ENCODE data around the gene XIRP2.
"Not testable (repeated sequence)": the region's sequence is repeated elsewhere in the genome, so short reads cannot be mapped to it uniquely, and the experiment has no call there.

XIRP2 gene

DNA sequence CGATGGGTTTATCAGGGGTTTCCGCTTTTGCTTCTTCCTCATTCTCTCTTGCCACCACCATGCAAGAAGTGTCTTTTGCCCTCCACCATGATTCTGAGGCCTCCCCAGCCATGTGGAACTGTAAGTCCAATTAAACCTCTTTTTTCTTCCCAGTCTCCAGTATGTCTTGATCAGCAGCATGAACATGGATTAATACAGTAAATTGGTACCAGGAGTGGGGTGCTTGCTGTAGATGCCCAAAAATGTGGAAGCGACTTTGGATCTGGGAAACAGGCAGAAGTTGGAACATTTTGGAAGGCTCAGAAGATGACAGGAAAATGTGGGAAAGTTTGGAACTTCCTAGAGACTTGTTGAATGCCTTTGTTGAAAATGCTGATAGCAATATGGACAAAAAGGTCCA, 146.7 kb downstream of the XIRP2 start:
- DNase-seq, result not testable (repeated sequence)

DNA sequence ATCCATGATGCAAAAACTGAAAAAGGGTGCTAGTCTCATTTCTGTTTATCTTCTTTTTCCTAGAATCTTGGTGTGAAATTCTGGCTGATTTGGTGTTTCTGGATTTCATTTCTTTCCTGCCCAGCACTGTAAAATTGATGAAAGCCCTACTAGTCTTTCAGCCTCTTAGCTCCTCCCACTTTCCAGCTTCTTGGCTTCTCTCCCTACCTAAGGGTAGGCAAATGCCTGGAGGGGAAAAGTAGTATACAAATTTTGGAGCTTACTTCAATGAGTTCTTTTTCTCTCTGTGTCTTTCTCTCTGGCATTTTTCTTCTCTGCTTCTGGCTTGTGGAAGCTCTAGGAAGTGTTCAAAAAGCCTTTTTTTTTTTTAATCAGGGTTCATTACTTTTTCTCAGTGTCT, 160.5 kb downstream of the XIRP2 start:
- DNase-seq, result no peak

DNA sequence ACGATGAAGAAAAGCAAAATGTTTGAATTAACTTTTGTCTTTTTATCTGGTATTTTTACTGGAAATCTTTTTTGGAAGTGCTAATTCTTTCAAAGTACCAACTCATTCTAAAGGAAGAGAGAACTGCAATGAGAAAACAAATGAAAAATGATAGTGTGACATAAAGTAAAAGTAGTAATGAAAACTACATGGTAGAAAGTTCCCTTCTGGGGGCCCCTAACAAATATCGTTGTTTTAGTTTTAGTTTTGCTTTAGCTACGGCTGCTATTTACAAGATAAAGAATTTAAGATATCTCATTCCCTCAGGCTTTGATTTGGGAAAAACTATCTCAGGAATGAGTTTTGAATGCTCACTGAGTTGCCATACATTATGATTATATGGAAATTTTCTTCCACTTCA, 161.4 kb downstream of the XIRP2 start:
- DNase-seq, result no peak

DNA sequence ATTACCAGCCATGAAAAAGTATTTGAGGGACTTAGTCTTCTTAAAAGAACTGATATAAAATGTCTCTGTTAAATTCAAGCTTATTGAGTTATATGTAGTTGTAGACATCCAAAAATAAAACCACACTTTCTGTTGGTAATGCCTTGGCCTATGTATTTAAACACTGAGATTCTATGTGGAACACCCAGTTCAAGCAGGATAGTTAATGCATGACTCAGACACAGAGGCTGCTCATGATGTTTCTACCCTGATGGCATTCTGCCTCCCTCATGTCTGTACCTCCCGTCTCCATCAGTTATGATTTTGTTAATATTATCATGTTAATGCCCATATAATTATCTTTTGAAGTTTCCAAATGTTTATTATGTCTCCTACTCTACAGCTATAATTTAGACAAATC, 164.5 kb downstream of the XIRP2 start:
- no peak for DNase-seq

DNA sequence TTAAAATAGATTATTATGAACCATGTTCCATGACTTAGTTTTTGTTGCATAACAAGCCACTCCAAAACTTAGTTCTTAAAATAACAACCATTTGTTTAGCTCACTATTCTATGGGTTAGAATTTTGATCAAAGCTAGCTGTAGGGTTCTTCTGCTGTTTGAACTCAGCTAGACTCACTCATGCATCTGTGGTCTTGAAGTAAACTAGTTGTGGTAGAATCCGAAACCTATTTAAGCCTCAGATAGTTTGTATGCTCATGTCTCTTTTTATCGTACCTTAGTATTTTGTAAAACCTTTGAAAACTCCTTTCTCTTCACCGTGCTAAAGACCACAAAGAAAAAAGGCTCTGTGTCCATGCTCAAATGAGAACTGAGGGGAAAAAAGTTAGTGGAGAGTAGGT, 166.6 kb downstream of the XIRP2 start:
- DNase-seq, result no peak

DNA sequence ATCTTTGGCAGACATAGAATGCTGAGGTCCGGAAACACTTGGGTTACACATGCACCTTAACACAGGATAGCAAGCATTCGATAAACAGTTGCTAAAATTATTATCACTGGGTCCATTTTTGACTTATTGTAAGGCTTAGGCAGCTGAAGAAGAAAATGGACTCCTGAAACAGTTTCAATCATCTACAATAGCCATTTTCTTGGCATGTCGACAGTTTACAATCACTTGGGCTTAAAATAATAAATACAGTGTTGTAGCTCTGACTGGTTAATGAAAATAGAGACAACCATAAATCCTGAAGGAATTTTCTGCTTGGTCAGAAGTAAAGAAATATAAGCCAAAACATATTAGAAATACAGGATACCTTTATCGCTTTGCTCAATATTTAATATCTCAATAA, 169.2 kb downstream of the XIRP2 start:
- DNase-seq, result no peak

DNA sequence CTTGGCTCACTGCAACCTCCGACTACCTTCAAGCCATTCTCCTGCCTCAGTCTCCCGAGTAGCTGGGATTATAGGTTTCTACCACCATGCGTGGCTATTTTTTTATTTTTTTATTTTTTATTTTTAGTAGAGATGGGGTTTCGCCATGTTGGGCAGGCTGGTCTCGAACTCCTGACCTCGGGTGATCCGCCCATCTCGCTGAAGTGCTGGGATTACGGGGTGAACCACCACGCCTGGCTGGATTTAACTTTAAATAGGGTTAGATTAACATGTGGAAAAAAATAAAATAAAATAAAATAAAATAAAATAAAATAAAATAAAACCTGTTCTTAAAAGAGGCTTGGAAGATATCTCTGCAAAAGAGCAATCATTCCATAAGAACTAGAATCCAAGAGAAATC, 170.9 kb downstream of the XIRP2 start:
- no peak for DNase-seq

DNA sequence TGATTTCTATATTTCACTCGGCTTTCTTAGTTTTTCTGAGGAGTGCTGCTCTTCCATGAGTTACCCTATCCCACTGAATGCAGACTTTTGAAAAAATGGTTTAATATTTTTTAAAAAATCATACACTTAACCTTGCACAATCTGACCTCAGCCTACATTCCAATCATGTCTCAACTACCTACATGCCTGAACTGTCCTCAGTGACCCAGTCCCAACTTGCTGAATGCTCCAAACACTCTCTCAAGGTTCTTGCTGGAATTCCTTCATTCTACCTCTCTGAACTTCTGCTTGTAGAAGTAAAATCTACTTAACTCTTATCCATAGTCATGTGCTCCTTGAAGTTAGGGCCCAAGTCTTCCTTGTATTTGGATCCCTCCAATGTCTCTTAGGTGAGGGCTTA, 181.6 kb downstream of the XIRP2 start:
- DNase-seq, result no peak

DNA sequence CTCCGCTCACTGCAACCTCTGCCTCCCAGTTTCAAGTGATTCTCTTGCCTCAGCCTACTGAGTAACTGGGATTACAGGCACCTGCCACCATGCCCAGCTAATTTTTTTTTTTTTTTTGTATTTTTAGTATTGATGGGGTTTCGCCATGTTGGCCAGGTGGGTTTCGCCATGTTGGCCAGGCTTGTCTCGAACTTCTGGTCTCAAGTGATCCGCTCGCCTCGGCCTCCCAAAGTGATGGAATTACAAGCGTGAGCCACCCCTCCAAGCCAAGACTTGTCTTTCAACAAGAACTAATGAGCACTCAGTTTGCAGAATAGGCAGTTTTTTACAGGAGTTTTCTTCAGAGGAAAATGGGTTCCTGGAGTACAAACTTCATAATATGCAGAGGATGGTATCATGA, 187.4 kb downstream of the XIRP2 start:
- not testable (repeated sequence) for DNase-seq

DNA sequence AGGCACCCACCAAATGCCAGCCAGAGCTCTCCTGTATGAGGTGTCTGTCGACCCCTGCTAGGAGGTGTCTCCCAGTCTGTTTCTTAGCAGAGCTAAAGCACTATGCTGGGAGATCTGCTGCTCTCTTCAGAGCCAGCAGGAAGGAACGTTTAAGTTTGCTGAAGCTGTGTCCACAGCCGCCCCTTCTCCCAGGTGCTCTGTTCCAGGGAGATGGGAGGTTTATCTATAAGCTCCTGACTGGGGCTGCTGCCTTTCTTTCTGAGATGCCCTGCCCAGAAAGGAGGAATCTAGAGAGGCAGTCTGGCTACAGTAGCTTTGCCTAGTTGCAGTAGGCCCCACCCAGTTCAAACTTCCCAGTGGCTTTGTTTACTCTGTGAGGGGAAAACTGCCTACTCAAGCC, 210.7 kb downstream of the XIRP2 start:
- not testable (repeated sequence) for DNase-seq

DNA sequence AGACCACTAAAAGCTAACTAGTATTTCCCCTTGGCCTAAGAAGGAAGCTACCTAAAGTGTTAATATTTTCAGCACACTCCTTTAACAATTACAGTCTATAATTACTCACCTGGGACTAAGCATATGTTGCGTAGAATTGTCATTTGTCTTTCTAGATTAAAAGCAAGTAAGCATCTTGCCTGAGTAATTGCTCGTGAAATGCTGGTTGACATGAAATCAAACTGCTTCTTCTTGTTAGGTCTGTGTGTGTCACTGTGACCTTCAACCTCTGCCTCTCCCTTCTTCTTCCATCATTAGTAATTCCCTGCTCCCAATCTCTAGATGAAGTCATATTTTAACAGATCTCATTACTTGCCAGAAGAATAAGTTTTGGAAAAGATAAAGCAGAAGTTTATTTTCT, 212.2 kb downstream of the XIRP2 start:
- DNase-seq, result no peak

DNA sequence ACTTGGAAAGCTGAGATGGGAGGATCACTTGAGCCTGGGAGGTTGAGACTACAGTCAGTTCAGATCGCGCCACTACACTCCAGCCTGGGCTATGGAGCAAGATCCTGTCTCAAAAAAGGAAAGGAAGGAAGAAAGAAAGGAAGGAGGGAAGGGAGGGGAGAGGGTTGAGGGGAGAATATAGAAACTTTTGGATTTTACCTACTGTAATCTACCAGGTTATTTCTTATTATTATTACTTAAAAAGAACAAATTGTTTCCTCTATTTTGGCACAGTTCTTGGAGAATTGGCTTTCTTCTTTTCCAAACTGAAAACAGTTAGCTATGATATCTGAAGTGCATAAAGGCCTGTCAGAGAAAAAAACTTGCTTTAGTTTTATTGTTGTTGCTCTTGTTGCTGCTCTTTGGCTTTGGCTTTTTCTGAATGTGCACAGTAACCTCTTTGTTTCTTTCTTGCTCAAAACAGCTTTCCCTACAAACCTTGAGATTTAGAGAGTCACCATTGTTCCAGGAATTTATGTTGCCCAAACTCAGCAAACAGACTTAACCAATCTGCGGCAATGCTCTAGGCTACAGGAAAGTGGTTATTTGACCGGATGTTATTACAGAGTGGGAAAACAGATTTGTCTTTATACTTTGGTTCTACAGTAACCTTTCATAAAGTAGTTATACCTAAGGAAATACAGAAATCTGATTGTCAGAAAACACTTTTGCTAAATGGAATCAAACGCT, 214.9 kb downstream of the XIRP2 start:
- no peak for DNase-seq

DNA sequence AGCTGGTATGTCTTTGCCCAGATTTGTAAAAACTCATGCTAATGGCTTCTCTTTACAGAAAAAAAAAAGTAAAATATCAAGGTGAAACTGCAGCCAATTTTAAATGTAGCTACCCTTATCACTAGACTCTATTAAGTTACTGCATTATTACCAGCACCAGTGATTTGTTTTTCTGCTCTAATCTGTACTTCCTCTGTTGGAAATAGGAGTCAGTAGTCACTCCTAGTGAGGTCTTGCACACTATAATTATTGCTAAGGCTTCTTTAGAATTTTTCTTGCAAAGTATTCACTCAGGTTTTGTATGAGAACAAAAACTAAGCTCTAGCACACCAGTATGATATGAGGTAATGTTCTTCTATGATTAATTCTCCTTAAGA, 215.5 kb downstream of the XIRP2 start:
- no peak for DNase-seq

DNA sequence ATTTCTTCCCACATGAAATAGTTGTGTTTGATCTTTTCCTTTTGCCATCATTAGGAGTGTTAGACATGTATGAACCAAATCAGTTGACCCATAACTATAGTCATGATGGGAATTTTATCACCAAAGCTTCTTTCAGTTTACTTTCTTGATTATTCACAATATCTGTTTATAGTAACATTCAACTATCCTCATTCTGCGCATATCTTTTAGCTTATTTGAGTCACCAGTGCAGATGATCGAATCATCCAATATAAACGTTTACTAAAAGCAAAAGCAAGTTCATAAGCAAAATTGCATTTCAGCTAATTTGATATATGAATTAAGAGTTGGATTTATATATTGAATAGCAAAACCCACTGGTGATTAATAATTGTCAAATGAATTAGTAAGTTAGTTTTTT, 216.4 kb downstream of the XIRP2 start:
- DNase-seq, result no peak

DNA sequence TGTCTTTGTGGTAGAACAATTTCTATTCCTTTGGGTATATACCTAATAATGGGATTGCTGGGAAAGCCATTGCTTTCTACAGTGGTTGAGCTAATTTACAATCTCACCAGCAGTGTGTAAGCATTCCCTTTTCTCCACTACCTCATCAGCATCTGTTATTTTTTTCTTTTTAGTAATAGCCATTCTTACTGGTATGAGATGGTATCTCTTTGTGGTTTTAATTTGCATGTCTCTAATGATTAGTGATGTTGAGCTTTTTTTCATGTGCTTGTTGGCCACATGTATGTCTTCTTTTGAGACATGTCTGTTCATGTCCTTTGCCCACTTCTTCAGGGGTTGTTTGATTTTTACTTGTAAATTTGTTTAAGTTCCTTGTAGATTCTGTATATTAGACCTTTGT, 221.4 kb downstream of the XIRP2 start:
- DNase-seq, result not testable (repeated sequence)

DNA sequence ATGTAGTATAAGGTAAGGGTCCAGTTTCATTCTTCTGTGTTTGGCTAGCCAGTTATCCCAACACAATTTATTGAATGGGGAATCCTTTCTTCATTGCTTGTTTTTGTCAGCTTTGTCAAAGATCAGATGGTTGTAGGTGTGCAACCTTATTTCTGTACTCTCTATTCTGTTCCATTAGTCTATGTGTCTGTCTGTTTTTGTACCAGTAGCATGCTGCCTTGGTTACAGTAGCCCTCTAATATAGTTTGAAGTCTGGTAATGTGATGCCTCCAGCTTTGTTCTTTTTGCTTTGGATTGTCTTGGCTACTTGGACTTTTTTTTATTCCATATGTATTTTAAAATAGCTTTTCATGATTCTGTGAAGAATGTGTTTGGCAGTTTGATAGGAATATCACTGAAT, 222.1 kb downstream of the XIRP2 start:
- no peak for DNase-seq

DNA sequence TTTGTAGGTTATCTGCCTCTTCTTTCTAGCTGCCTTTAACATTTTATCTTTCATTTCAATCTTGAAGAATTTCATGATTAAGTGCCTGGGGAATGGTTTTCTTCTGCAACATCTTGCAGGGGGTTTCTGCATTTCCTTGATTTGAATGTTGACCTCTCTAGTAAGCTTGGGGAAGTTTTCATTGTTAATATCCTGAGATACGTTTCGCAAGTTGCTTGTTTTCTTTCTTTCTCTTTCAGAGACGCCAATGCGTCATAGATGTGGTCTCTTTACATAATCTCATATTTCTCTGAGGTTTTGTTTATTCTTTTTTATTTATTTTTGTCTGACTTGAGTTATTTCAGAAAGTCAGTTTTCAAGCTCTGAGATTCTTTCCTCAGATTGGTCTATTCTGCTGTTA, 225.7 kb downstream of the XIRP2 start:
- no peak for DNase-seq

DNA sequence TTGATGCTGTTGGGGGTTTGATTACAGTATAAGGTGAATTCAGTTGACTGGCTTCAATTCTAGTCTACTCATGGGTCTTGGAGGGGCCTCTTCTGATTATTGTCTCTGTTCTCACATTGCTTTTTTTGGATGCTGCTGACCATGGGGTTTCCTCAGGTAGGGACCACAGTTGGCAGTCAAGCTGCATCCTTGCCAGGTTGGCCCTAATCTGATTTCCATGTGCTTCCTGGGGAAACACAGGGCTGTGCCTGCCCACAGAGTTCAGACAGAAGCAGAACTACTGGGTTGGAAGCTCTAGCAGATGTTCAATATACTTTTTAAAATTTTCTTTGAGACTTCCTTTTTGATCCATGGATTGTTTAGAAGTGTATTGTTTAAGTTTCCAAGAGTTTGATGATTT, 227.3 kb downstream of the XIRP2 start:
- no peak for DNase-seq

DNA sequence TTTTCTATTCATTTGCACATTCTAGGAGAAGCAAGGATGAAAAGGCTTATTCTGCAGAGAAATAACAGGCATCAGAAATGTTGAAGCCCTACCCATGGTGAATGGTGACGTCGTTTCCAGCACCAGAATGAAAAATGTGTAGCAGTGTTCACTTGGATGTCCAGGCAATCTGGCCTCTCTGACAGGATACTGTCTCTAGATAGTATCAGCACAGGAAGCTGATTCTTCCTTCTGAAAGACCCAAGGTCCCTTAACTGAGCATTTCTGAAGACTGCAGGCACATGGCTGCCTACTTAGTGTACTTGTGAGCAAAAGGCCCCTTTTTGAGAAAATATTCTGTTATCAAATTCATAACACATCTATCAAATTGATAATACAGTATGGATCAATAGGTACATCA, 234.1 kb downstream of the XIRP2 start:
- DNase-seq, result no peak

DNA sequence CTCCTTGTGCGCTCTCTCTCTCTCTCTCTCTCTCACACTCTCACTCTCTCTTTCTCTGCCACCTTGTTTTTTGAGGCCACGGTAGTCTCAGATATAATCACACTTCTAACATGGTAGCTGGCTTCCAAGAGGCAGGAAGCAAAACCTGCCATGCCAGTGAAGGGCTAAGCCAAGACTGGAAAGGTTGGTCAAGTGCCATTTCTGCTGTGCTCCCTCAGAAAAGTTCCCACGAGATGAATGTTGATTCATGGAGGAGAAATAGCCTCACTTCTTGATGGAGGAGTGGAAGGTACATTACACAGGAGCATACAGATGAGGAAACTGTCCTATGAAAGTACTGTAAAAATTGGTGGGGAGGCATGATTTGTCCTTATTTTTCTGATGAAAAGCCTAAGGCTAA, 237.9 kb downstream of the XIRP2 start:
- DNase-seq, result no peak

DNA sequence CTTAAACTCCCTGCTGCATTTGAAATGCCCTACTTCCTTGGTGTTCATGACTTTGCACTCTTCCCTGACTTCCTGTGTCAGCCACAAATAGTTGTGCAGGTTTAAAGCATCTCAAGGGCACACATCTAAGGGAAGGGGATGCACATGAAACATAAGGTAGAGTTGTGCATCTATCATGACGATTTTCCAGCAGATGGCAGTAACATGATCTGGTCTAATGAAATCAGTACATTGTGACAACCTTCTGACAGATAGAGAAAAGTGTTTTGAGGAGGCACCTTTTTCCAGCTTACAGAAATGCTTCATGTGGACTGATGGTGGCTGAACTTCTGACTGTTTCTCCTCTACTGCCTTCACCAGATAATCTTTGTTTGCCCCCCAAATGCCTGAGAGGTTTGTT, 238.9 kb downstream of the XIRP2 start:
- DNase-seq, result no peak

DNA sequence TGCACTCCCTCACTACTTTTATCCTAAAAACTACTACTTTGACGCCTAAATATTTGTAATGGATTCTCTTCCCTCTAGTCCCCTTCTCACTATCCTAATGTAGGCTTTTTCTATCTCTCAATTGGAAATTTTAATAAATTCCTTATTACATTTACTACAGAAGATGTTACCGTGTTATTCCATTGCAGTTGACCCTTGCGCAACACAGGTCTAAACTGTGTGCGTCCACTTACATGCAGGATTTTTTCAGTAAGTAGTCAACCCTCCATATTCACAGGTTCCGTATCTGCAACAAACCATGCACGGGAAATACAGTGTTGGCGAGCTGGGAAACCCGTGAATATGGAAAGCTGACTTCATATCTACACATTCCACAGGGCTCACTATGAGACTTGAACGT, 239.8 kb downstream of the XIRP2 start:
- DNase-seq, result no peak

DNA sequence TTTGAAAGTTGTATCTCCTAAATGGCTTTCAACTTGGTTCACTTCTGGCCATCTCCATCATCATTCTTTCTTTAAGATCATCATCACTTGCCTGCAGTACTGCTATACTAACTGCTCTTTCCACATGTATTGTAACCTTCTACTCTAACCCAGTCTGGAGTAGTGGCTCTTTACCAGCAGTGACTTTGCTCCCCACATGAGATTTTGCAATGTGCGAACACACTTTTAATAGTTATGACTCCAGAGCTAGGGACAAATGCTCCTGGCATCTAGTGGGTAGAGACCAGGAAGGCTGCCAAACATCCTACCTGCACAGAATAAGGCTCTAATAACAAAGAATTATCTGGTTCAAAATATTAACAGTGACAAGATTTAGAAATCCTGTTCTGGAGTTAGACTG, 243.8 kb downstream of the XIRP2 start:
- no peak for DNase-seq

DNA sequence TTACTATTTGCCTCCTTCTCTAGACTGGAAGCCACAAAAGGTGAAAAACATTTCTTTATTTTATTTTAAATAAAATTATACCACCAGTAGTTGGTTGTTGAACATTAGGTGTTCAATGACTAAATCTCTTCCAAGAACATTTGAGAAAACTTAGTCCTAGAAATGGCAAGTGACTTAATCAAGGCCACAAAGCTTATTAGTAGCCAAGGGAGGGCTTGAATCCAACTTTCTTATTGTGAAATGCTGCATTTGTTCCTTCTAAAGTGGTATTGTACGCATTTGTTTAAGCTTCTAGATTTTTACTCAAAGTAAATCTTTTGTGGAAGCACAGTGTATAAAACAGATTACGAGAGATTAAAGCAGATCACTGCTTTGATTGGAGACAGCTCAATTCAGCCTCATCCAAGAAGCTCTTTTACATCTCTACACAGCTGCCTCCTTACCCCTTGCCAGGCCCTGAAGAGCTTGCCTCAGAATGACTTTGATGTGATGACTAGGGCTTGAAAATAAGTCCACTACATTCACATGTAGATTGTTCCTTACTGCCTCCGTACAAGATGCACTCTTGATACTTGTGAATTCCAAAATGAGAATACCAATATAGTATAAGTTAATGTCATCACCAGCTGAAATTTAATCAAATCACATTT, 244.8 kb downstream of the XIRP2 start:
- DNase-seq, result no peak

Measured in hypothalamus (tissue), 51 donors.